LHCN-M2 (cell line): ENCODE results near the gene ATAD3B. TPM values are rescaled to one million over a fixed set of nuclear protein-coding genes. Genes with fewer than 3 reads are reported as not detected.
A peak's percentile ranks its signal among the peaks of the same experiment; 100 is the strongest.
"Not testable (repeated sequence)": the region's sequence is repeated elsewhere in the genome, so short reads cannot be mapped to it uniquely, and the experiment has no call there.

Experiments
- DNase-seq: peaks from one replicate; pipeline ENCODE4 v3.0.0-alpha.2; 2012; ENCODE audit warnings: low read depth
- total RNA-seq: library from RNA; depleted of rRNA; stranded (reverse); fragments of >200 nt; gene quantifications from 2 replicates; pipeline ENCODE4 v1.2.3, GENCODE V29; 2014

ATAD3B gene
- total RNA-seq, 1 experiment from 2014 or later, result 38.7 TPM

GRCh38 chr1:1510912-1511532 lies 39.5 kb downstream of the ATAD3B start:
- peak; percentile 22 for DNase-seq

GRCh38 chr1:1511533-1512285 lies 40.1 kb downstream of the ATAD3B start, which contains the start of gene ATAD3A:
ATAD3A (plus strand) TSS chr1:1512162; CDS start chr1:1512269, 107 bp downstream.
- peak; percentile 97 for DNase-seq

- not testable (repeated sequence) for DNase-seq
Observed at GRCh38 chr1:1512425-1512824, 40.9 kb downstream of the ATAD3B start.

GRCh38 chr1:1513675-1514074 lies 42.1 kb downstream of the ATAD3B start:
- DNase-seq, result not testable (repeated sequence)

GRCh38 chr1:1514376-1514775 lies 42.8 kb downstream of the ATAD3B start:
- not testable (repeated sequence) for DNase-seq

GRCh38 chr1:1516923-1517322 lies 45.4 kb downstream of the ATAD3B start:
- DNase-seq, result not testable (repeated sequence)

- DNase-seq, result no peak
Observed at GRCh38 chr1:1517973-1518620, 46.5 kb downstream of the ATAD3B start.

GRCh38 chr1:1518621-1519007 lies 47.0 kb downstream of the ATAD3B start:
- not testable (repeated sequence) for DNase-seq

GRCh38 chr1:1519805-1520505 lies 48.4 kb downstream of the ATAD3B start:
- not testable (repeated sequence) for DNase-seq

- DNase-seq, result no peak
Observed at GRCh38 chr1:1521331-1521730, 49.8 kb downstream of the ATAD3B start.

GRCh38 chr1:1522536-1522935 lies 51.0 kb downstream of the ATAD3B start:
- not testable (repeated sequence) for DNase-seq

GRCh38 chr1:1523226-1523625 lies 51.7 kb downstream of the ATAD3B start:
- DNase-seq, result not testable (repeated sequence)

GRCh38 chr1:1523651-1524050 lies 52.1 kb downstream of the ATAD3B start:
- not testable (repeated sequence) for DNase-seq

GRCh38 chr1:1524750-1525383 lies 53.3 kb downstream of the ATAD3B start:
- not testable (repeated sequence) for DNase-seq

GRCh38 chr1:1526476-1526875 lies 54.9 kb downstream of the ATAD3B start:
- DNase-seq, result not testable (repeated sequence)

GRCh38 chr1:1527092-1527816 lies 55.7 kb downstream of the ATAD3B start:
- DNase-seq, result no peak

- no peak for DNase-seq
Observed at GRCh38 chr1:1528301-1529267, 57.0 kb downstream of the ATAD3B start.

GRCh38 chr1:1529321-1529720 lies 57.8 kb downstream of the ATAD3B start:
- DNase-seq, result no peak

GRCh38 chr1:1529936-1530335 lies 58.4 kb downstream of the ATAD3B start:
- DNase-seq, result no peak
